Mesendoderm (in vitro differentiated cells): ENCODE measurements around the gene PLSCR4. TPM values are rescaled to one million over a fixed set of nuclear protein-coding genes. Genes with fewer than 3 reads are reported as not detected.
"Not testable (repeated sequence)": the region's sequence is repeated elsewhere in the genome, so short reads cannot be mapped to it uniquely, and the experiment has no call there.

Source experiments
- DNase-seq: peaks from one replicate; pipeline ENCODE4 v3.0.0; 2013
- H2AK5ac ChIP-seq: 2 replicates; pipeline ENCODE4 v1.6.1; 2013; ENCODE audit warnings: low read length, inconsistent platforms
- H2BK120ac ChIP-seq: 2 replicates; pipeline ENCODE4 v1.6.1; 2013; ENCODE audit warnings: low read depth, mild to moderate bottlenecking, low read length, moderate library complexity, mixed read lengths
- H2BK15ac ChIP-seq: replicated peaks from 2 replicates; pipeline ENCODE4 v1.6.1; 2013; ENCODE audit warnings: low read depth, mild to moderate bottlenecking, moderate library complexity
- H2BK5ac ChIP-seq: 2 replicates; pipeline ENCODE4 v1.6.1; 2013; ENCODE audit warnings: low read length, inconsistent platforms
- H3K18ac ChIP-seq: 2 replicates; pipeline ENCODE4 v1.6.1; 2013; ENCODE audit warnings: mild to moderate bottlenecking, low read length, mixed read lengths
- H3K23ac ChIP-seq: one replicate; pipeline ENCODE4 v1.6.1; 2013; ENCODE audit warnings: low read length
- H3K27ac ChIP-seq: 2 replicates; pipeline ENCODE4 v1.5.1; 2013; ENCODE audit warnings: low read depth, mild to moderate bottlenecking, inconsistent platforms, low read length, moderate library complexity
- H3K27me3 ChIP-seq: 2 replicates; pipeline ENCODE4 v1.6.1; 2013; ENCODE audit warnings: low read length, control low read depth, mild to moderate bottlenecking, inconsistent platforms; ENCODE audit not compliant: insufficient read depth, poor library complexity
- H3K36me3 ChIP-seq: 2 replicates; pipeline ENCODE4 v1.6.1; 2013; ENCODE audit warnings: low read length, inconsistent platforms; ENCODE audit not compliant: control insufficient read depth, insufficient read depth
- H3K4ac ChIP-seq: one replicate; pipeline ENCODE4 v1.6.1; 2013; ENCODE audit warnings: low read depth, mild to moderate bottlenecking, low read length, moderate library complexity
- H3K4me1 ChIP-seq: 2 replicates; pipeline ENCODE4 v1.6.1; 2013; ENCODE audit warnings: low read depth, low read length, inconsistent platforms; ENCODE audit not compliant: control insufficient read depth
- H3K4me2 ChIP-seq: 2 replicates; pipeline ENCODE4 v1.6.1; 2013; ENCODE audit warnings: low read length
- H3K4me3 ChIP-seq: 2 replicates; pipeline ENCODE4 v1.5.1; 2013; ENCODE audit warnings: mild to moderate bottlenecking, low read length
- H3K56ac ChIP-seq: one replicate; pipeline ENCODE4 v1.6.1; 2013; ENCODE audit warnings: low read length
- H3K79me1 ChIP-seq: 2 replicates; pipeline ENCODE4 v1.6.1; 2013; ENCODE audit warnings: low read length, inconsistent platforms
- H3K79me2 ChIP-seq: 2 replicates; pipeline ENCODE4 v1.6.1; 2013; ENCODE audit warnings: mild to moderate bottlenecking, low read length; ENCODE audit not compliant: control insufficient read depth, insufficient read depth
- H3K9ac ChIP-seq: 2 replicates; pipeline ENCODE4 v1.6.1; 2013; ENCODE audit warnings: low read length, inconsistent platforms
- H4K5ac ChIP-seq: one replicate; pipeline ENCODE4 v1.6.1; 2013; ENCODE audit warnings: low read length
- H4K8ac ChIP-seq: one replicate; pipeline ENCODE4 v1.6.1; 2013; ENCODE audit warnings: low read depth, mild to moderate bottlenecking, control low read depth, low read length, moderate library complexity
- WGBS: extraction: QIAGEN DNeasy Blood & Tissue Kit; methylation state at CpG from one replicate; pipeline ENCODE4 v1.1.7; 2013; ENCODE audit warnings: low lambda C conversion rate, missing lambda C conversion rate; ENCODE audit not compliant: insufficient coverage; ENCODE audit errors: extremely low coverage; 5-methylcytosine and 5-hydroxymethylcytosine counted together
- polyA plus RNA-seq, 2 experiments: library from polyadenylated mRNA; stranded (reverse); fragments of 200-250 nt; gene quantifications; one replicate each; pipeline ENCODE4 v1.2.3, GENCODE V29; 2013

PLSCR4 gene
- polyA plus RNA-seq (2013, experiment 1 of 2): 4.7 TPM
- polyA plus RNA-seq (2013, experiment 2 of 2): 3.9 TPM

DNA sequence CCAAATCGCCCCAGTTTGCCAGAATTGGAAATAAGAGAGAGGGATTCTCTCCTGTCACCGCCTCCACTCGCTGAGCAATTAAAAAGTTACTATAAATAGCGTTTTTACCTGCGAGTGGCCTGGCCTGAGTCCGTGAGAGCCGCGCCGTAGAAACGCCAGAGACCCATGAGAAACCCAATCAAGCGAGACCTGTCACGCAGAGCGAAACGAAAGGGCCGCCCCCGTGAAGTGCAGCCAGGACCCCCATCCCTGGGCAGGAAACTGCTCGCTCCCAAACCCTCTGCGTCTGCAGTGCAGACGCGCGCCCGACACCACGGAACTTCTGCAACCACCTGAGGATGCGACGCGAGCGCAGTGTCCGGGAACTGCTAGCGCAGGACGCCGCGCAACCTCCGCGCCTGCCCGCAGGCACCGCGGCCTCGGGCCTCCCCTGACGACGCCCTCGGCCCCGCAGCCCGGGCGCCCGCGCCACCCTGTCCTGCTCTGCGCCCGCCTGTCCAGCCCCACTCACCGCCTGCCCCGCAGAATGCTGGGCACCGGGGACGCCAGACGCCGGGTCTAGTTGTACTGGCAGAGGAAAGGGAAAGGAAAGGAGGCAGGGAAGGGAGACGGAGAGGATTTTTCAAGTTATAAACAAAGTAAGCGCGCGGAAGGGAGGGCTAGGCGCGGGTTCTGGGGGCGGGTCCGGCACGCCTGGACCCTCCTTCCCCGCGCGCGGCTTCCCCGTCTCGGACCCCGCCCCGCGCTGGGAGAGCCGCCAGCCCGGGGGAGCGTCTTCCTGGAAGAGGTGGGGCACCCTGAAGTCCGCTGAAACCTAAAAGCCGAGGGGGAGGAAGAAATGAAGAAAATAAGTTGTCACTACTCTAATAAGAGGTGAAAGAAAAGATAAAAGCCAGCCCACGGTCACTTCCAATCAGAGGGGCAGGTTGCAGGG lies at the start of gene PLSCR4:
Gene PLSCR4 (minus strand): TSS at position 657 of the 934 bp plus-strand sequence. CDS start 29,034 bp downstream, outside the sequence.
- Histone ChIP-seq H2AK5ac (no peak within 1 kb of the TSS), H3K4me1 (no peaks in the 10 kb centered on the region), H3K23ac (peak within 1 kb of the TSS; percentile 18), H2BK120ac (peak within 1 kb of the TSS; percentile 14), H4K8ac (no peak within 1 kb of the TSS), H3K56ac (peak within 1 kb of the TSS; percentile 90), H3K27ac (peak within 1 kb of the TSS; percentile 48), H3K79me2 (no peaks in the 10 kb centered on the region), H3K9ac (peak within 1 kb of the TSS; percentile 86), H3K4me2 (peak within 1 kb of the TSS; percentile 28), H4K5ac (no peak within 1 kb of the TSS), H3K4me3 (peak within 1 kb of the TSS; percentile 85), H3K36me3 (no peaks in the 10 kb centered on the region), H3K79me1 (no peaks in the 10 kb centered on the region), H2BK5ac (no peak within 1 kb of the TSS), H3K27me3 (no peaks in the 10 kb centered on the region), H3K18ac (peak within 1 kb of the TSS; percentile 60), H3K4ac (no peak within 1 kb of the TSS), H2BK15ac (no peak within 1 kb of the TSS)
- WGBS: no CpG with 5 or more reads among the region's 78 CpGs
- DNase-seq: peak; percentile 66

- not testable (repeated sequence) for H3K4me3 ChIP-seq, H3K4me1 ChIP-seq, H3K27ac ChIP-seq, H2BK120ac ChIP-seq, H3K18ac ChIP-seq, H2AK5ac ChIP-seq, H3K27me3 ChIP-seq, H3K4me2 ChIP-seq, H3K4ac ChIP-seq, H2BK15ac ChIP-seq, H3K79me2 ChIP-seq, H3K9ac ChIP-seq, H4K8ac ChIP-seq, H2BK5ac ChIP-seq, H3K79me1 ChIP-seq, H3K36me3 ChIP-seq, H3K56ac ChIP-seq, H4K5ac ChIP-seq, H3K23ac ChIP-seq, DNase-seq
- no CpG with 5 or more reads among the region's 6 CpGs for WGBS
These were observed 42.5 kb upstream of the PLSCR4 start for GRCh38 chr3:146293401-146293800.

DNA sequence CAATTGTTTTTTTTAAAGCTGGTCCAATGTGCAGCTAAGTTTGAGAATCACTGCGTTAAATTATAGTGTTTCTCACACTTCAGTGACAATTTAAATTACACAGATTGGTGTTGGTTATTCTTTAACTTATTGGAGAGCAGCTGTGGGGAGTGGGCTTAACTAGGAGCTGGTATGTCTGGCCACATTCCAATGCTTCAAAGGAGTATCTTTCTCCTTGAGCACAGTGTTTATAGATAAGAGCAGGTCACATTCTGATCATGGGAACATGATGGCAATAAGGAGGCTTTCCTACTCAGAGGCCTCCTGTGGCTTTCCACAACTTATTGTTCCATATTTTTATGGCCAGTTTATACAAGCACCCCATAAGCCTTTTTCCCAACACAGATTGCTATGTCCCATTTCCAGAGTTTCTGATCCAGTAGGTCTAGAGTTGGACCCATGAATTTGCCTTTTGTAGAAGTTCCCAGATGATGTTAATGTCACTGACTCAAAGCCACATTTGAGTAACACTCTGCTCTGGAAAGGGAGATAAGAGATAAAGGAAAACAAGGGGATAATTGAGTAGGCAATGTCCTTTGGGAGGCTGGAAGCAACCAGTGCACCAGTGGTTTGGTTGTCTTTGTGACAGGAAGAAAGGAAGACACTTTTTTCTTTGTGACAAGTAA lies 33.0 kb upstream of the PLSCR4 start:
- WGBS: no CpG with 5 or more reads among the region's 1 CpG
- no peak overlapping the region for H2BK120ac ChIP-seq
- H3K4me3 ChIP-seq: no peak overlapping the region
- H3K27me3 ChIP-seq: no peaks in the 10 kb centered on the region
- H3K23ac ChIP-seq: no peak overlapping the region
- H3K56ac ChIP-seq: no peak overlapping the region
- H2AK5ac ChIP-seq: no peak overlapping the region
- H2BK15ac ChIP-seq: no peak overlapping the region
- no peaks in the 10 kb centered on the region for H3K36me3 ChIP-seq
- H3K4me1 ChIP-seq: no peaks in the 10 kb centered on the region
- no peak overlapping the region for H2BK5ac ChIP-seq
- H3K27ac ChIP-seq: no peak overlapping the region
- H3K4me2 ChIP-seq: no peak overlapping the region
- H4K5ac ChIP-seq: no peak overlapping the region
- H3K4ac ChIP-seq: no peak overlapping the region
- no peak overlapping the region for H4K8ac ChIP-seq
- no peaks in the 10 kb centered on the region for H3K79me2 ChIP-seq
- DNase-seq: peak; percentile 81
- no peak overlapping the region for H3K9ac ChIP-seq
- no peaks in the 10 kb centered on the region for H3K79me1 ChIP-seq
- no peak overlapping the region for H3K18ac ChIP-seq

DNA sequence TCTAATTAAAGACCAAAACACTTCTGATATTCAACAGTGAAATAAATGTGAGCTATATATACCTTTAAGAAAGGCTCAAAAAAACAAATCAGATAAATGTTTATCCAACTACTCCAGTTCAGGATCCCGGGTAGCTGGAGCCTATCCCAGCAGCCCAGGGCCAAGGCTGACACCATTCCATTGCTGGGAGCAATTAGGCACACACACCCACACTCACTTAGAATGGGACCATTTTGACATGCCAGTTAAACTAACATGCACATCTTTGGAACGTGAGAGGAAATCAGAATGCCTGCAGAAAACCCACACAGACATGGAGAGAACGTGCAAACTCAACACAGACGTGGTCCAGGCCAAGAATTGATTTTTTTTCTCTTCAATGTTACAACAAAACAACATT lies 30.0 kb upstream of the PLSCR4 start:
- no CpG with 5 or more reads among the region's 4 CpGs for WGBS
- no peak overlapping the region for H2BK5ac ChIP-seq

GRCh38 chr3:146279951-146280350 lies 29.0 kb upstream of the PLSCR4 start:
- H3K4me3 ChIP-seq: no peak overlapping the region
- no peak overlapping the region for H2BK120ac ChIP-seq
- H3K27me3 ChIP-seq: no peaks in the 10 kb centered on the region
- H3K56ac ChIP-seq: no peak overlapping the region
- no peak overlapping the region for H2BK15ac ChIP-seq
- no peak overlapping the region for H3K4me2 ChIP-seq
- H2AK5ac ChIP-seq: no peak overlapping the region
- WGBS: no CpG with 5 or more reads among the region's 3 CpGs
- no peak overlapping the region for H3K18ac ChIP-seq
- DNase-seq: no peak
- no peak overlapping the region for H3K27ac ChIP-seq
- no peaks in the 10 kb centered on the region for H3K4me1 ChIP-seq
- H3K4ac ChIP-seq: no peak overlapping the region
- H3K23ac ChIP-seq: no peak overlapping the region
- no peak overlapping the region for H4K5ac ChIP-seq
- no peak overlapping the region for H3K9ac ChIP-seq
- H2BK5ac ChIP-seq: no peak overlapping the region
- no peaks in the 10 kb centered on the region for H3K36me3 ChIP-seq
- H3K79me1 ChIP-seq: no peaks in the 10 kb centered on the region
- H3K79me2 ChIP-seq: no peaks in the 10 kb centered on the region
- H4K8ac ChIP-seq: no peak overlapping the region

More for the DNA sequence above, 30.0 kb upstream of the PLSCR4 start:
- no peak overlapping the region for H2BK15ac ChIP-seq
- no peak overlapping the region for H2AK5ac ChIP-seq
- H3K36me3 ChIP-seq: no peaks in the 10 kb centered on the region
- H4K5ac ChIP-seq: no peak overlapping the region
- H3K4me3 ChIP-seq: no peak overlapping the region
- no peak overlapping the region for H4K8ac ChIP-seq
- no peak for DNase-seq
- no peak overlapping the region for H3K4ac ChIP-seq
- H3K27ac ChIP-seq: no peak overlapping the region
- no peaks in the 10 kb centered on the region for H3K79me2 ChIP-seq
- H3K9ac ChIP-seq: no peak overlapping the region
- H3K56ac ChIP-seq: no peak overlapping the region
- H3K4me2 ChIP-seq: no peak overlapping the region
- H3K18ac ChIP-seq: no peak overlapping the region
- no peaks in the 10 kb centered on the region for H3K4me1 ChIP-seq
- no peaks in the 10 kb centered on the region for H3K79me1 ChIP-seq
- H2BK120ac ChIP-seq: no peak overlapping the region
- H3K27me3 ChIP-seq: no peaks in the 10 kb centered on the region
- H3K23ac ChIP-seq: no peak overlapping the region
